HEK293T (cell line): ENCODE data around the gene STAM2.
"Not testable (repeated sequence)": the region's sequence is repeated elsewhere in the genome, so short reads cannot be mapped to it uniquely, and the experiment has no call there.

Source experiments
- CTCF ChIA-PET: fragments of 350-600 bp; formaldehyde crosslinking; extraction: SDS; loops from one replicate; lab custom pipeline; 2021; ENCODE audit warnings: antibody characterized with exemption, inconsistent platforms; lab: Yijun Ruan, JAX
- POLR2A ChIA-PET: fragments of 350-600 bp; formaldehyde crosslinking; extraction: SDS; loops from one replicate; lab custom pipeline; 2020; ENCODE audit warnings: antibody characterized with exemption, inconsistent platforms; lab: Yijun Ruan, JAX
- DNase-seq: peaks from one replicate; pipeline ENCODE4 v3.0.0; 2012; ENCODE audit warnings: mixed read lengths; ENCODE audit errors: extremely low spot score
- ARNT ChIP-seq: fragments of 450-650 bp; IDR thresholded peaks from 2 replicates; pipeline ENCODE4 v1.6.1; 2017; ENCODE audit warnings: mild to moderate bottlenecking
- BHLHE40 ChIP-seq: fragments of 450-650 bp; IDR thresholded peaks from 2 replicates; pipeline ENCODE4 v1.6.1; 2016; ENCODE audit warnings: mild to moderate bottlenecking, moderate library complexity, borderline replicate concordance
- CTBP1 ChIP-seq: fragments of 450-650 bp; IDR thresholded peaks from 2 replicates; pipeline ENCODE4 v1.6.1; 2016; ENCODE audit warnings: borderline replicate concordance
- ELF4 ChIP-seq: fragments of 450-650 bp; IDR thresholded peaks from 2 replicates; pipeline ENCODE4 v1.6.1; 2017; ENCODE audit warnings: antibody characterized with exemption
- FOXA1 ChIP-seq: fragments of 450-650 bp; IDR thresholded peaks from 2 replicates; pipeline ENCODE4 v1.6.1; 2016; ENCODE audit warnings: mild to moderate bottlenecking
- FOXK2 ChIP-seq: fragments of 450-650 bp; IDR thresholded peaks from 2 replicates; pipeline ENCODE4 v1.6.1; 2016; ENCODE audit warnings: mild to moderate bottlenecking
- FOXM1 ChIP-seq: fragments of 450-650 bp; IDR thresholded peaks from 2 replicates; pipeline ENCODE4 v1.6.1; 2017; ENCODE audit warnings: mild to moderate bottlenecking, borderline replicate concordance
- HDGF ChIP-seq: fragments of 450-650 bp; IDR thresholded peaks from 2 replicates; pipeline ENCODE4 v1.6.1; 2017; ENCODE audit warnings: antibody characterized with exemption, borderline replicate concordance
- L3MBTL2 ChIP-seq: fragments of 450-650 bp; conservative IDR thresholded peaks from 2 replicates; pipeline ENCODE4 v1.6.1; 2016; ENCODE audit warnings: mild to moderate bottlenecking
- LEF1 ChIP-seq: fragments of 450-650 bp; IDR thresholded peaks from 2 replicates; pipeline ENCODE4 v1.6.1; 2017; ENCODE audit warnings: mild to moderate bottlenecking, borderline replicate concordance
- NFRKB ChIP-seq: fragments of 450-650 bp; IDR thresholded peaks from 2 replicates; pipeline ENCODE4 v1.6.1; 2016; ENCODE audit warnings: mild to moderate bottlenecking, moderate library complexity
- PKNOX1 ChIP-seq: fragments of 450-650 bp; IDR thresholded peaks from 2 replicates; pipeline ENCODE4 v1.6.1; 2016
- SP1 ChIP-seq: fragments of 450-650 bp; IDR thresholded peaks from 2 replicates; pipeline ENCODE4 v1.6.1; 2017
- SUZ12 ChIP-seq: fragments of 450-650 bp; IDR thresholded peaks from 2 replicates; pipeline ENCODE4 v1.6.1; 2016; ENCODE audit warnings: mild to moderate bottlenecking
- TARDBP ChIP-seq: fragments of 450-650 bp; IDR thresholded peaks from 2 replicates; pipeline ENCODE4 v1.6.1; 2016
- ZNF384 ChIP-seq: fragments of 450-650 bp; IDR thresholded peaks from 2 replicates; pipeline ENCODE4 v1.6.1; 2016

The STAM2 gene

GRCh38 chr2:152171718-152172117 lies 3.8 kb downstream of the STAM2 start:
- POLR2A ChIA-PET, result no interaction called here
- no peak for TF ChIP-seq SP1
- no peak for TF ChIP-seq L3MBTL2
- TF ChIP-seq PKNOX1, result no peak
- TF ChIP-seq FOXM1, result no peak
- no peak for TF ChIP-seq BHLHE40
- no peak for TF ChIP-seq CTBP1
- no peak for TF ChIP-seq TARDBP
- no peak for TF ChIP-seq NFRKB
- TF ChIP-seq ELF4, result no peak
- no peak for TF ChIP-seq HDGF
- no peak for DNase-seq
- CTCF ChIA-PET, result interaction anchor here (0.6 to 1.0 kb wide), 4 partner anchors 13 to 435 kb away, joined by 3 to 6 read pairs (median 4); no protein-coding TSS in a partner anchor

GRCh38 chr2:152169158-152169557 lies 6.4 kb downstream of the STAM2 start:
- CTCF ChIA-PET, POLR2A ChIA-PET, DNase-seq: not testable (repeated sequence)

GRCh38 chr2:152167470-152167869 lies 8.1 kb downstream of the STAM2 start:
- DNase-seq, POLR2A ChIA-PET: not testable (repeated sequence)
- CTCF ChIA-PET, result interaction anchor here (0.6 to 1.3 kb wide), 2 partner anchors 151 to 468 kb away, joined by 3 read pairs; no protein-coding TSS in a partner anchor

GRCh38 chr2:152167065-152167464 lies 8.5 kb downstream of the STAM2 start:
- DNase-seq, result no peak
- TF ChIP-seq NFRKB (no peak), HDGF (no peak), BHLHE40 (no peak), FOXA1 (no peak), ZNF384 (no peak), FOXM1 (no peak), ELF4 (no peak), SUZ12 (no peak), ARNT (no peak), LEF1 (no peak)
- CTCF ChIA-PET, result interaction anchor here (0.6 to 1.3 kb wide), 2 partner anchors 150 to 469 kb away, joined by 3 read pairs; no protein-coding TSS in a partner anchor
- POLR2A ChIA-PET, result no interaction called here

GRCh38 chr2:152166633-152167032 lies 8.9 kb downstream of the STAM2 start:
- POLR2A ChIA-PET, result no interaction called here
- CTCF ChIA-PET, result no interaction called here
- no peak for TF ChIP-seq TARDBP
- no peak for TF ChIP-seq SUZ12
- no peak for TF ChIP-seq L3MBTL2
- no peak for TF ChIP-seq LEF1
- no peak for TF ChIP-seq CTBP1
- no peak for TF ChIP-seq SP1
- no peak for TF ChIP-seq HDGF
- TF ChIP-seq ELF4, result no peak
- no peak for TF ChIP-seq FOXK2
- TF ChIP-seq BHLHE40, result no peak
- no peak for TF ChIP-seq ZNF384
- no peak for TF ChIP-seq ARNT
- TF ChIP-seq FOXM1, result no peak
- no peak for DNase-seq

- TF ChIP-seq ELF4 (no peak), ZNF384 (no peak), NFRKB (no peak), BHLHE40 (no peak), TARDBP (no peak), HDGF (no peak), FOXK2 (no peak), PKNOX1 (no peak), ARNT (no peak), SP1 (no peak), FOXA1 (no peak), CTBP1 (no peak), SUZ12 (no peak), FOXM1 (no peak)
- ChIA-PET POLR2A (no interaction called here), CTCF (no interaction called here)
- DNase-seq, result no peak
Observed at GRCh38 chr2:152165780-152166179, 9.8 kb downstream of the STAM2 start.

GRCh38 chr2:152165306-152165705 lies 10.3 kb downstream of the STAM2 start:
- CTCF ChIA-PET, result no interaction called here
- POLR2A ChIA-PET, result no interaction called here
- TF ChIP-seq FOXK2 (no peak), SUZ12 (no peak), BHLHE40 (no peak), L3MBTL2 (no peak), ARNT (no peak), HDGF (no peak), SP1 (no peak), ELF4 (no peak), LEF1 (no peak), TARDBP (no peak), ZNF384 (no peak), FOXM1 (no peak), PKNOX1 (no peak), CTBP1 (no peak), FOXA1 (no peak), NFRKB (no peak)
- DNase-seq, result no peak

- POLR2A ChIA-PET, DNase-seq, CTCF ChIA-PET: not testable (repeated sequence)
Observed at GRCh38 chr2:152163669-152164068, 11.9 kb downstream of the STAM2 start.
